ENCODE measurements around the gene DBN1. TPM values are rescaled to one million over a fixed set of nuclear protein-coding genes. Genes with fewer than 3 reads are reported as not detected.

DBN1 gene
- total and polyA plus RNA-seq, 2 donors (not counting 1 experiment from before 2014, with no cell fraction given) = 1.4 to 1.9 TPM

GRCh38 chr5:177471610-177472356, 1.7 kb downstream of the DBN1 start:
- Histone ChIP-seq H3K4me2 (replicated peaks; ENCODE audit: low read depth, low read length, poor library complexity, severe bottlenecking) (peak overlapping the region; percentile 96), H3K27ac (ENCODE audit: low read length in 2 of 2) (no peak overlapping the region), H3K36me3 (replicated peaks in 1 of 2; ENCODE audit: control extremely low read depth in 1 of 2, control insufficient read depth in 1 of 2, extremely low read depth in 1 of 2, insufficient read depth in 2 of 2, low read length in 1 of 2) (no peaks in the 10 kb centered on the region), H4K20me1 (ENCODE audit: control insufficient read depth, insufficient read depth, low read length, poor library complexity, severe bottlenecking) (peaks cover 11% of the 10 kb centered on the region), H3K4me3 (ENCODE audit: control extremely low read depth in 1 of 5, extremely low read depth in 1 of 5, insufficient read depth in 1 of 5, low read depth in 2 of 5, low read length in 4 of 5) (peak overlapping the region in 1 of 5 experiments; percentile 60), H3K79me2 (ENCODE audit: control insufficient read depth, insufficient read depth, low read length) (no peaks in the 10 kb centered on the region), H3K9ac (ENCODE audit: low read length) (no peak overlapping the region), H3K4me1 (ENCODE audit: control insufficient read depth in 2 of 2, insufficient read depth in 2 of 2, low read length in 2 of 2) (peaks cover 7 to 15% of the 10 kb centered on the region in 2 donors), H2AFZ (ENCODE audit: insufficient read depth, low read depth, low read length, poor library complexity, severe bottlenecking) (no peak overlapping the region), H3K27me3 (replicated peaks in 1 of 4; ENCODE audit: control extremely low read depth in 1 of 4, control insufficient read depth in 3 of 4, insufficient read depth in 4 of 4, low read length in 3 of 4) (peaks cover 0 to 24% (median 7%) of the 10 kb centered on the region in 4 experiments), H3K9me3 (ENCODE audit: control extremely low read depth in 1 of 3, control insufficient read depth in 2 of 3, insufficient read depth in 1 of 3, low read length in 2 of 3) (no peaks in the 10 kb centered on the region)
- peaks cover 13% of the 10 kb centered on the region for H3K27me3 Mint-ChIP-seq
- TF ChIP-seq EZH2 (IDR thresholded peaks at IDR 0.05; ENCODE audit: borderline replicate concordance, insufficient read depth, low read depth, low read length, poor library complexity, severe bottlenecking) (no peak), CTCF (IDR thresholded peaks at IDR 0.05) (no peak)
- ChIA-PET POLR2A (no interaction called here), CTCF (interaction anchor here (0.9 to 2.4 kb wide), 6 partner anchors 15 to 103 kb away, joined by 3 to 10 read pairs (median 4); no protein-coding TSS in a partner anchor)
- 85% methylated on average over 12 of the region's 14 CpGs for WGBS (ENCODE audit: insufficient coverage)
- H3K27ac Mint-ChIP-seq = no peak overlapping the region
- ATAC-seq (ENCODE audit: low read depth) (no peak), DNase-seq (no peak)
- peak overlapping the region; percentile 61 for H3K4me3 Mint-ChIP-seq
- intact Hi-C loops (cut with micrococcal nuclease) = no loop called here
- H3K4me1 Mint-ChIP-seq = peaks cover 17% of the 10 kb centered on the region
- H3K9me3 Mint-ChIP-seq (ENCODE audit: insufficient read depth) = no peaks in the 10 kb centered on the region

Data from B cell (primary cell).